NB4 (cell line): Measurements from ENCODE around the gene EGLN3.

Experiments used
- DNase-seq: peaks from one replicate; pipeline ENCODE4 v3.0.0; 2010; ENCODE audit warnings: low read depth
- H3K4me3 ChIP-seq: one replicate; pipeline ENCODE4 v1.5.1; 2011; ENCODE audit warnings: mild to moderate bottlenecking, low read depth, low read length, moderate library complexity
- MAX ChIP-seq: IDR thresholded peaks from 2 replicates; pipeline ENCODE4 v1.6.1; 2011; ENCODE audit warnings: low read depth, low read length
- MYC ChIP-seq: IDR thresholded peaks from 2 replicates; pipeline ENCODE4 v1.6.1; 2011; ENCODE audit warnings: low read depth, low read length
- POLR2A ChIP-seq: IDR thresholded peaks from 2 replicates; pipeline ENCODE4 v1.6.1; 2011; ENCODE audit warnings: mild to moderate bottlenecking; ENCODE audit not compliant: insufficient read length; ENCODE audit errors: extremely low read depth
- TF ChIP-seq, protein P1 (sequence below): IDR thresholded peaks from one replicate; pipeline ENCODE4 v1.5.1; 2012; ENCODE audit warnings: low read depth, low read length

Gene EGLN3

DNA sequence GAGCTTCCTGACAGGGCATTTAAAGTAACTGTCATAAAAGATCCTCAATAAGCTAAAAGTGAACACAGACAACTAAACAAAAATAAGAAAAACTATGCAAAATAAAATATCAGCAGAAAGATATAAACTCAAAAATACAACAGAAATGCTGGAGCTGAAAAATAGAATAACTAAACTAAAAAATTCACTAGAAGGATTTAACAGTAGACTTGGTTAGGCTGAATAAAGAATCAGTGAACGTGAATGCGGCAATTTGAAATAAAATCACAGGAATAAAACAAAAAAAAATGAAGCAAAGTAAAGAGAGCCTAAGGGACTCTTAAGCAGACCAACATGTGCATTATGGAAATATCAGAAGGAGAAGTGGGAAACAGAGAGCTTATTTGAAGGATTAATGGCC is 74.6 kb downstream of the EGLN3 start:
- H3K4me3 ChIP-seq, result no peak overlapping the region
- no peak for DNase-seq
- TF ChIP-seq, protein P1, sequence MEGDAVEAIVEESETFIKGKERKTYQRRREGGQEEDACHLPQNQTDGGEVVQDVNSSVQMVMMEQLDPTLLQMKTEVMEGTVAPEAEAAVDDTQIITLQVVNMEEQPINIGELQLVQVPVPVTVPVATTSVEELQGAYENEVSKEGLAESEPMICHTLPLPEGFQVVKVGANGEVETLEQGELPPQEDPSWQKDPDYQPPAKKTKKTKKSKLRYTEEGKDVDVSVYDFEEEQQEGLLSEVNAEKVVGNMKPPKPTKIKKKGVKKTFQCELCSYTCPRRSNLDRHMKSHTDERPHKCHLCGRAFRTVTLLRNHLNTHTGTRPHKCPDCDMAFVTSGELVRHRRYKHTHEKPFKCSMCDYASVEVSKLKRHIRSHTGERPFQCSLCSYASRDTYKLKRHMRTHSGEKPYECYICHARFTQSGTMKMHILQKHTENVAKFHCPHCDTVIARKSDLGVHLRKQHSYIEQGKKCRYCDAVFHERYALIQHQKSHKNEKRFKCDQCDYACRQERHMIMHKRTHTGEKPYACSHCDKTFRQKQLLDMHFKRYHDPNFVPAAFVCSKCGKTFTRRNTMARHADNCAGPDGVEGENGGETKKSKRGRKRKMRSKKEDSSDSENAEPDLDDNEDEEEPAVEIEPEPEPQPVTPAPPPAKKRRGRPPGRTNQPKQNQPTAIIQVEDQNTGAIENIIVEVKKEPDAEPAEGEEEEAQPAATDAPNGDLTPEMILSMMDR, result no peak
- TF ChIP-seq MAX (no peak), MYC (no peak), POLR2A (no peak)
